Fibroblast of peridontal ligament (primary cell): ENCODE data around the gene PGAM4.
"Not testable (repeated sequence)": the region's sequence is repeated elsewhere in the genome, so short reads cannot be mapped to it uniquely, and the experiment has no call there.

ENCODE experiments used
- DNase-seq: peaks from one replicate; pipeline ENCODE4 v3.0.0-alpha.2; 2010; ENCODE audit errors: extremely low read depth

PGAM4 gene

GRCh38 chrX:77925764-77926163 is 43.7 kb downstream of the PGAM4 start:
- DNase-seq = no peak

GRCh38 chrX:77924320-77924859 is 45.0 kb downstream of the PGAM4 start:
- no peak for DNase-seq

- no peak for DNase-seq
Observed at GRCh38 chrX:77922787-77923186, 46.7 kb downstream of the PGAM4 start.

GRCh38 chrX:77919370-77919769 is 50.1 kb downstream of the PGAM4 start:
- not testable (repeated sequence) for DNase-seq

GRCh38 chrX:77918568-77918967 is 50.9 kb downstream of the PGAM4 start:
- peak; percentile 48 for DNase-seq
